H9 (cell line): Measurements from ENCODE around the gene TMEM132C. TPM values are rescaled to one million over a fixed set of nuclear protein-coding genes. Genes with fewer than 3 reads are reported as not detected.

ENCODE experiments used
- DNase-seq: peaks from one replicate; pipeline ENCODE4 v3.0.0-alpha.2; 2017
- H2AFZ ChIP-seq: one replicate; pipeline ENCODE4 v1.6.1; 2013; ENCODE audit warnings: mild to moderate bottlenecking, low read length, control low read depth, moderate library complexity
- H2AK5ac ChIP-seq: 2 replicates; pipeline ENCODE4 v1.6.1; 2013; ENCODE audit warnings: low read length, control low read depth, mixed read lengths; ENCODE audit not compliant: insufficient read length
- H2BK120ac ChIP-seq: one replicate; pipeline ENCODE4 v1.6.1; 2013; ENCODE audit warnings: low read depth, mild to moderate bottlenecking, low read length, control low read depth, inconsistent platforms; ENCODE audit not compliant: poor library complexity, severe bottlenecking
- H2BK12ac ChIP-seq: 2 replicates; pipeline ENCODE4 v1.6.1; 2013; ENCODE audit warnings: low read length, control low read depth, mixed read lengths, low read depth; ENCODE audit not compliant: insufficient read length
- H2BK15ac ChIP-seq: 2 replicates; pipeline ENCODE4 v1.6.1; 2013; ENCODE audit warnings: low read depth, low read length, control low read depth
- H2BK20ac ChIP-seq: one replicate; pipeline ENCODE4 v1.6.1; 2013; ENCODE audit warnings: low read depth, mild to moderate bottlenecking, low read length, control low read depth, inconsistent platforms; ENCODE audit not compliant: poor library complexity, severe bottlenecking
- H2BK5ac ChIP-seq: 2 replicates; pipeline ENCODE4 v1.6.1; 2013; ENCODE audit warnings: low read length, control low read depth, mixed read lengths; ENCODE audit not compliant: insufficient read length
- H3K14ac ChIP-seq: 2 replicates; pipeline ENCODE4 v1.6.1; 2013; ENCODE audit warnings: low read length, control low read depth; ENCODE audit not compliant: insufficient read depth
- H3K18ac ChIP-seq: 2 replicates; pipeline ENCODE4 v1.6.1; 2013; ENCODE audit warnings: low read depth, mild to moderate bottlenecking, mixed read lengths, low read length, control low read depth; ENCODE audit not compliant: insufficient read length
- H3K23ac ChIP-seq: 2 replicates; pipeline ENCODE4 v1.6.1; 2013; ENCODE audit warnings: low read length, control low read depth, mixed read lengths, low read depth; ENCODE audit not compliant: insufficient read length
- H3K23me2 ChIP-seq: 2 replicates; pipeline ENCODE4 v1.6.1; 2013; ENCODE audit warnings: low read depth, mild to moderate bottlenecking, mixed read lengths, low read length, control low read depth; ENCODE audit not compliant: insufficient read length, poor library complexity, severe bottlenecking
- H3K27ac ChIP-seq: 2 replicates; pipeline ENCODE4 v1.5.1; 2013; ENCODE audit warnings: low read length, control low read depth, mixed read lengths, low read depth; ENCODE audit not compliant: insufficient read length
- H3K27me3 ChIP-seq: 2 replicates; pipeline ENCODE4 v1.6.1; 2013; ENCODE audit warnings: low read length, control low read depth, inconsistent platforms; ENCODE audit not compliant: insufficient read depth
- H3K4ac ChIP-seq: 2 replicates; pipeline ENCODE4 v1.6.1; 2013; ENCODE audit warnings: low read depth, mild to moderate bottlenecking, control low read depth, inconsistent platforms, low read length, moderate library complexity
- H3K4me1 ChIP-seq: 2 replicates; pipeline ENCODE4 v1.6.1; 2013; ENCODE audit warnings: low read length, control low read depth, inconsistent platforms; ENCODE audit not compliant: insufficient read depth
- H3K4me2 ChIP-seq: 2 replicates; pipeline ENCODE4 v1.6.1; 2013; ENCODE audit warnings: low read length, control low read depth, mixed read lengths; ENCODE audit not compliant: insufficient read length, insufficient read depth
- H3K56ac ChIP-seq: 2 replicates; pipeline ENCODE4 v1.6.1; 2013; ENCODE audit warnings: low read depth, mild to moderate bottlenecking, mixed read lengths, low read length, control low read depth; ENCODE audit not compliant: insufficient read length
- H3K79me1 ChIP-seq: 2 replicates; pipeline ENCODE4 v1.6.1; 2013; ENCODE audit warnings: low read depth, mild to moderate bottlenecking, moderate library complexity, low read length, control low read depth, inconsistent platforms; ENCODE audit not compliant: insufficient read depth, poor library complexity, severe bottlenecking
- H3K79me2 ChIP-seq: 2 replicates; pipeline ENCODE4 v1.6.1; 2013; ENCODE audit warnings: low read length, control low read depth, inconsistent platforms; ENCODE audit not compliant: insufficient read depth
- H3K9ac ChIP-seq: 2 replicates; pipeline ENCODE4 v1.6.1; 2013; ENCODE audit warnings: low read length, control low read depth, mixed read lengths; ENCODE audit not compliant: insufficient read length; ENCODE audit errors: extremely low read depth
- H3K9me3 ChIP-seq: one replicate; pipeline ENCODE4 v1.6.1; 2013; ENCODE audit warnings: low read depth, low read length, inconsistent platforms; ENCODE audit not compliant: control insufficient read depth
- H3T11ph ChIP-seq: one replicate; pipeline ENCODE4 v1.6.1; 2013; ENCODE audit warnings: mild to moderate bottlenecking, low read length, control low read depth, inconsistent platforms
- H4K20me1 ChIP-seq: one replicate; pipeline ENCODE4 v1.6.1; 2013; ENCODE audit not compliant: control insufficient read depth, insufficient read length, insufficient read depth
- H4K5ac ChIP-seq: 2 replicates; pipeline ENCODE4 v1.6.1; 2013; ENCODE audit warnings: low read depth, mild to moderate bottlenecking, mixed read lengths, low read length, control low read depth; ENCODE audit not compliant: insufficient read length
- H4K8ac ChIP-seq: replicated peaks from 2 replicates; pipeline ENCODE4 v1.6.1; 2013; ENCODE audit warnings: low read length, control low read depth, mixed read lengths, low read depth; ENCODE audit not compliant: insufficient read length
- H4K91ac ChIP-seq: 2 replicates; pipeline ENCODE4 v1.6.1; 2013; ENCODE audit warnings: low read depth, mild to moderate bottlenecking, moderate library complexity, mixed read lengths, low read length, control low read depth; ENCODE audit not compliant: insufficient read length
- H3K27ac Mint-ChIP-seq, 3 experiments: 2 replicates in 2 of 3; 3 replicates in 1 of 3; pipeline ENCODE4 v1.8.0; 2020 to 2021; ENCODE audit warnings: mixed read lengths in 3 of 3, mild to moderate bottlenecking in 1 of 3, moderate library complexity in 1 of 3
- H3K27me3 Mint-ChIP-seq: 2 replicates; pipeline ENCODE4 v1.8.0; 2021; ENCODE audit warnings: low read depth, mild to moderate bottlenecking, moderate library complexity, mixed read lengths
- H3K36me3 Mint-ChIP-seq, 3 experiments: 2 replicates in 2 of 3; 3 replicates in 1 of 3; pipeline ENCODE4 v1.8.0; 2020 to 2021; ENCODE audit warnings: low read depth in 3 of 3, mixed read lengths in 3 of 3; ENCODE audit not compliant: insufficient read depth in 1 of 3
- H3K4me1 Mint-ChIP-seq, 2 experiments: 2 replicates each; pipeline ENCODE4 v1.8.0; 2020; ENCODE audit warnings: mixed read lengths in 2 of 2
- H3K4me3 Mint-ChIP-seq, 2 experiments: 2 replicates in 1 of 2; 3 replicates in 1 of 2; pipeline ENCODE4 v1.8.0; 2020 to 2021; ENCODE audit warnings: mild to moderate bottlenecking in 2 of 2, mixed read lengths in 2 of 2, moderate library complexity in 1 of 2
- H3K9me3 Mint-ChIP-seq, 2 experiments: 2 replicates in 1 of 2; 3 replicates in 1 of 2; pipeline ENCODE4 v1.8.0; 2020; ENCODE audit warnings: mild to moderate bottlenecking in 2 of 2, mixed read lengths in 2 of 2, moderate library complexity in 1 of 2
- CTCF ChIP-seq: fragments of 200-600 bp; sonication (generic); conservative IDR thresholded peaks from 3 replicates; pipeline ENCODE4 v1.8.0; 2021; ENCODE audit warnings: antibody characterized with exemption, mild to moderate bottlenecking
- WGBS: extraction: QIAGEN DNeasy Blood & Tissue Kit; methylation state at CpG from one replicate; pipeline ENCODE4 v1.1.7; 2013; ENCODE audit warnings: missing lambda C conversion rate, low lambda C conversion rate, mixed read lengths; ENCODE audit not compliant: insufficient read length; ENCODE audit errors: extremely low coverage; 5-methylcytosine and 5-hydroxymethylcytosine counted together
- total RNA-seq: library from RNA; stranded (reverse); gene quantifications from 2 replicates; pipeline ENCODE4 v1.2.1, GENCODE V29; 2021

The TMEM132C gene
- total RNA-seq, 1 experiment from 2014 or later = 0.22 TPM

DNA sequence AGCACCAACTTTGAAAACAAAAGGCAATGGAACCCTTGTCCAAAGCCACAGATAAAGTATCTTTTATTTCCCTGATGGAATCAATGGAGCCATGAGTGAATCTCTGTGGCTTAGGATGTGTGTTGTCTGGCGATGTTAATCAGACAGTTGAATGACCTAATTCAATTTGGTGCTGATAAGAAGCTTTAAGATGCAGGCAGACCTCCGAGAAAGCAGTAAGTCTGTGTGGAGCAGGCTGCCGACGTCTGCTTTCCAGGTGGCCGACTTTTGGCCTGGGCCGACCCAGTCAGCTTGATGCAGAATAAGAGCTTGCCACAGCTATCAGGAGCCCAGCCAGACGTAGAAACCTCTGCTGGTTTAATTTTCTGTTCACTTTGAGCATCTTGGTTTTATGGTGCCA is 21.1 kb upstream of the TMEM132C start:
- Histone ChIP-seq H3K18ac (no peak overlapping the region), H4K8ac (no peak overlapping the region), H3K27me3 (no peaks in the 10 kb centered on the region), H3K9me3 (peaks cover 6% of the 10 kb centered on the region), H4K20me1 (no peaks in the 10 kb centered on the region), H2BK20ac (no peak overlapping the region), H3K4me2 (no peak overlapping the region), H2BK5ac (no peak overlapping the region), H4K5ac (no peak overlapping the region), H3T11ph (no peak overlapping the region), H4K91ac (no peak overlapping the region), H2AK5ac (no peak overlapping the region), H2BK120ac (no peak overlapping the region), H2BK12ac (no peak overlapping the region), H3K79me2 (no peaks in the 10 kb centered on the region), H3K9ac (no peak overlapping the region), H3K4ac (no peak overlapping the region), H3K23ac (no peak overlapping the region), H3K56ac (no peak overlapping the region), H2BK15ac (no peak overlapping the region), H3K23me2 (no peaks in the 10 kb centered on the region), H3K79me1 (no peaks in the 10 kb centered on the region), H3K27ac (no peak overlapping the region), H3K14ac (no peak overlapping the region), H2AFZ (no peak overlapping the region), H3K4me1 (peaks cover 5% of the 10 kb centered on the region; the same call in 1 of the 2 replicates)
- no CpG with 5 or more reads among the region's 7 CpGs for WGBS
- DNase-seq = no peak
- H3K4me1 Mint-ChIP-seq = peaks cover 7 to 11% of the 10 kb centered on the region in 2 experiments
- H3K27ac Mint-ChIP-seq = no peak overlapping the region
- H3K36me3 Mint-ChIP-seq = peaks cover 4 to 20% (median 15%) of the 10 kb centered on the region in 3 experiments; a peak in 6 of 7 replicates
- H3K4me3 Mint-ChIP-seq = no peak overlapping the region
- H3K9me3 Mint-ChIP-seq = peaks cover 23 to 24% of the 10 kb centered on the region in 2 experiments
- peaks cover 35% of the 10 kb centered on the region for H3K27me3 Mint-ChIP-seq
- TF ChIP-seq CTCF = no peak
